ENCODE results near the gene JARID2.

GRCh38 chr6:15368873-15369272, 123.0 kb downstream of the JARID2 start:
- TF ChIP-seq CTCF (tag by site-specific recombination; IDR thresholded peaks at IDR 0.05) (no peak), ZNF169 (tag by site-specific recombination; IDR thresholded peaks at IDR 0.05) (no peak), ZNF549 (tag by site-specific recombination; IDR thresholded peaks at IDR 0.05) (no peak), ZNF776 (tag by site-specific recombination; IDR thresholded peaks at IDR 0.05; ENCODE audit: borderline replicate concordance) (no peak), ZXDB (tag by site-specific recombination; IDR thresholded peaks at IDR 0.05) (no peak)
